HCT116 (cell line): ENCODE results near the gene GRM8. TPM values are rescaled to one million over a fixed set of nuclear protein-coding genes. Genes with fewer than 3 reads are reported as not detected.
"Not testable (repeated sequence)": the region's sequence is repeated elsewhere in the genome, so short reads cannot be mapped to it uniquely, and the experiment has no call there.

Source experiments
- ATAC-seq: fragments of 200-7000 bp; cut with Tn5 transposase; 2 replicates; pipeline ENCODE4 v1.9.1; 2020; ENCODE audit warnings: mild to moderate bottlenecking, moderate library complexity
- BruUV-seq: library from RNA; stranded (reverse); fragments of 400-500 nt; replicated peaks from 2 replicates; lab custom pipeline; 2021; lab: Mats Ljungman, UMichigan
- CTCF ChIA-PET: fragments of 300-600 bp; sonication (Branson Sonifier 250); formaldehyde crosslinking; loops from one replicate; lab custom pipeline; 2021; ENCODE audit warnings: antibody characterized with exemption; lab: Charles Lee
- POLR2A ChIA-PET: fragments of 300-600, 350-600 bp; sonication (Branson Sonifier 250); formaldehyde crosslinking; loops from one replicate; lab custom pipeline; 2021; ENCODE audit warnings: antibody characterized with exemption; lab: Charles Lee
- RAD21 ChIA-PET, 2 experiments: fragments of 300-600 bp; sonication (Branson Sonifier 250); formaldehyde crosslinking; loops; one replicate each; lab custom pipeline; 2023; ENCODE audit warnings: low total read pairs in 2 of 2; ENCODE audit not compliant: uncharacterized antibody in 2 of 2, unreplicated experiment in 2 of 2, low non-redundant PET in 1 of 2; lab: Charles Lee
- DNase-seq: peaks from one replicate; pipeline ENCODE4 v3.0.0-alpha.2; 2010; ENCODE audit warnings: low read depth, low spot score
- H2AFZ ChIP-seq: fragments of 200-600 bp; shearing (Covaris generic), sonication (generic); 2 replicates; pipeline ENCODE4 v1.6.1; 2017; ENCODE audit warnings: low read depth, mixed run types, mixed read lengths, antibody characterized with exemption, low read length; ENCODE audit not compliant: poor library complexity, severe bottlenecking
- H3K27ac ChIP-seq: 2 replicates; pipeline ENCODE4 v1.5.1; 2012; ENCODE audit warnings: low read depth, low read length
- H3K27me3 ChIP-seq: fragments of 200-600 bp; sonication (generic); 2 replicates; pipeline ENCODE4 v1.6.1; 2016; ENCODE audit warnings: mixed run types, low read length, mixed read lengths; ENCODE audit not compliant: insufficient read depth
- H3K36me3 ChIP-seq, 2 experiments: fragments of 200-500 bp in 1 of 2; fragments of 200-600 bp in 1 of 2; sonication (Bioruptor generic) in 1 of 2; sonication (generic) in 1 of 2; 2 replicates each; pipeline versions ENCODE4 v1.5.1 to v1.6.1; 2014 to 2016; ENCODE audit warnings: low read length in 2 of 2, inconsistent platforms in 1 of 2, mixed read lengths in 1 of 2, mixed run types in 1 of 2; ENCODE audit not compliant: insufficient read depth in 2 of 2, control insufficient read depth in 1 of 2
- H3K4me1 ChIP-seq, 2 experiments: fragments of 200-600 bp in 1 of 2; sonication (generic) in 1 of 2; 2 replicates each; pipeline versions ENCODE4 v1.5.1 to v1.6.1; 2012 to 2017; ENCODE audit warnings: low read length in 2 of 2, inconsistent platforms in 1 of 2, mild to moderate bottlenecking in 1 of 2, mixed read lengths in 1 of 2, mixed run types in 1 of 2, moderate library complexity in 1 of 2; ENCODE audit not compliant: insufficient read depth in 2 of 2, control insufficient read depth in 1 of 2
- H3K4me2 ChIP-seq: fragments of 200-600 bp; sonication (generic); 2 replicates; pipeline ENCODE4 v1.6.1; 2017; ENCODE audit warnings: mixed run types, low read length, mixed read lengths
- H3K4me3 ChIP-seq, 2 experiments: fragments of 200-600 bp in 1 of 2; sonication (generic) in 1 of 2; replicated peaks in 1 of 2; 2 replicates each; pipeline ENCODE4 v1.5.1; 2011 to 2016; ENCODE audit warnings: low read length in 2 of 2, control low read depth in 1 of 2, low read depth in 1 of 2, mild to moderate bottlenecking in 1 of 2, mixed read lengths in 1 of 2, mixed run types in 1 of 2
- H3K79me2 ChIP-seq: fragments of 200-600 bp; sonication (generic); 2 replicates; pipeline ENCODE4 v1.6.1; 2017; ENCODE audit warnings: mild to moderate bottlenecking, mixed run types, low read length, moderate library complexity, mixed read lengths; ENCODE audit not compliant: insufficient read depth
- H3K9ac ChIP-seq: fragments of 200-600 bp; sonication (generic); 2 replicates; pipeline ENCODE4 v1.6.1; 2016; ENCODE audit warnings: low read length, mixed read lengths
- H3K9me2 ChIP-seq: fragments of 200-600 bp; sonication (generic), shearing (Covaris generic); 2 replicates; pipeline ENCODE4 v1.6.1; 2017; ENCODE audit warnings: mixed run types, mild to moderate bottlenecking, moderate library complexity; ENCODE audit not compliant: insufficient read depth
- H3K9me3 ChIP-seq, 2 experiments: fragments of 200-500 bp in 1 of 2; fragments of 200-600 bp in 1 of 2; sonication (Bioruptor generic) in 1 of 2; sonication (generic) in 1 of 2; 2 replicates each; pipeline ENCODE4 v1.6.1; 2014 to 2017; ENCODE audit warnings: low read length in 2 of 2, mixed read lengths in 2 of 2, inconsistent platforms in 1 of 2, low read depth in 1 of 2, mild to moderate bottlenecking in 1 of 2, mixed run types in 1 of 2, moderate library complexity in 1 of 2; ENCODE audit not compliant: control insufficient read depth in 1 of 2, insufficient read depth in 1 of 2
- H4K20me1 ChIP-seq: fragments of 200-600 bp; sonication (generic), shearing (Covaris generic); 2 replicates; pipeline ENCODE4 v1.6.1; 2017; ENCODE audit warnings: mixed run types, mild to moderate bottlenecking, moderate library complexity; ENCODE audit not compliant: insufficient read depth
- intact Hi-C: fragments of 100-400 bp; cut with micrococcal nuclease; formaldehyde crosslinking; loops from 2 replicates; pipeline ENCODE4 v1.10.0; 2022
- total RNA-seq: library from RNA; stranded (reverse); gene quantifications from one replicate; pipeline ENCODE4 v1.2.1, GENCODE V29; 2021; ENCODE audit not compliant: unreplicated experiment

Gene GRM8
- total RNA-seq, 1 experiment from 2014 or later: 0.05 TPM

DNA sequence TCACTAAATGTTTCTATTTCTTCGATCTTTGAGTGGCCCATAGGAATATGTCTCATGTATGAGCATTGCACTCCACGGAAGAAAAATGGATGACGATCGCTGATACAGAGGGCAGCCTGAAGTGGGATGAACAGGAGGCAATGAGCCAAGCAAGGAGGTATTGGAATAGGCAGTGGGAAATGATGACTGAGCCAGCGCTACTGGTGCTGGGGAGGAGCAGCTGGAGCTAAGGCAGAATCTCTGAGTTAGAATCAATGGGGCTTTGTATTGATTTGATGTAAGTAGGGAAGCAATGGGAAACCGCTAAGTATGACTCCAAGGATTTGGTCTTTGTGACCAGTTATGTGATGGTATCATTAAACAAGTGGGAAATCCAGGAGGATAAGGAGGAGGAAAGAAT lies 345.1 kb downstream of the GRM8 start:
- BruUV-seq, intact Hi-C loops, H3K9me2 ChIP-seq, H4K20me1 ChIP-seq, H3K9me3 ChIP-seq, ATAC-seq, H2AFZ ChIP-seq, H3K4me1 ChIP-seq, DNase-seq, CTCF ChIA-PET, H3K27ac ChIP-seq, H3K27me3 ChIP-seq, H3K36me3 ChIP-seq, H3K4me3 ChIP-seq, H3K4me2 ChIP-seq, RAD21 ChIA-PET, H3K9ac ChIP-seq, POLR2A ChIA-PET, H3K79me2 ChIP-seq: not testable (repeated sequence)

- H3K27me3 ChIP-seq, ATAC-seq, DNase-seq, H3K9me2 ChIP-seq, H3K27ac ChIP-seq, RAD21 ChIA-PET, BruUV-seq, H3K79me2 ChIP-seq, H3K4me3 ChIP-seq, H3K9me3 ChIP-seq, H3K4me2 ChIP-seq, H4K20me1 ChIP-seq, H3K36me3 ChIP-seq, H3K4me1 ChIP-seq, H2AFZ ChIP-seq, POLR2A ChIA-PET, CTCF ChIA-PET, intact Hi-C loops, H3K9ac ChIP-seq: not testable (repeated sequence)
Observed at GRCh38 chr7:126905255-126905654, 347.5 kb downstream of the GRM8 start.

DNA sequence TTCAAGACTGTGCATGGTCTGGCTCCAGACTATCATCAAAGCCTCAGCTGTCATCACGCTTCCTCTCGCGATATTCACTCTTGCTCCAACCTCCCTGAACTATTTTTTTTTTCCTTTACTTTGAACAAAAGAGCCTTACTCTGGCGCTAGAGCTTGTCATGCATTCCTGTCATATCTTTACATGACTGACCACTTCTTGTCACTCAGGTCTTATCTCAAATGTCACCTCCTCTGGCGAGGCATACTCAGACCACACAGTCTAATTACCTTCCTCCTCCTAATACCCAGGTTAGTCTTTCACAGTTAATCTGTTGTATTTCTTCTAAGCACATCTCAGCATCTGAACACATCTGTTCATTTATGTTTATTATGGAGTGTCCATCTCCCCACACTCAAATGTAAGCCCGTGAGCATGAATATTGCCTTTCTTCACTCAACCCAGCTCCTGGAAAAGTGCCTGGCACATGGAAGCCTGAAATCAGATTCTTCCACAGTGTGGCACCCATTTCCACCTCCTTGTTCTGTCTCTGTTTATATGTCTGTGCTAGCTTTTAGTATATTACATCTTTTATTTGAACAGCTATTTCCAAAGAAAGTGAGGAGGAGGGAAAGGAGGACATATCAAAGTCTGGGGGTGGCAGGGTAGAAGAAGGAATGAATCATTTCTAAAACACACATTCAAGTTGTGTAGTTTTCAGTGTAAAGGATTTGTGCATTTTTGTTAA lies 351.5 kb downstream of the GRM8 start:
- intact Hi-C loops, H3K27ac ChIP-seq, BruUV-seq, DNase-seq, POLR2A ChIA-PET, H3K79me2 ChIP-seq, H3K9me3 ChIP-seq, H3K36me3 ChIP-seq, H3K4me3 ChIP-seq, H3K4me1 ChIP-seq, H2AFZ ChIP-seq, H3K4me2 ChIP-seq, H3K9me2 ChIP-seq, H4K20me1 ChIP-seq, H3K9ac ChIP-seq, ATAC-seq: not testable (repeated sequence)
- ChIA-PET CTCF (interaction anchor here (1.5 kb wide), 1 partner anchor 98 kb away, joined by 11 read pairs; no protein-coding TSS in a partner anchor), RAD21 (interaction anchor here (0.8 to 1.2 kb wide), 2 partner anchors 98 kb away, joined by 3 read pairs; no protein-coding TSS in a partner anchor)
- H3K27me3 ChIP-seq: peaks cover 15% of the 10 kb centered on the region; the same call in 1 of the 2 replicates

- BruUV-seq, ATAC-seq, intact Hi-C loops, H2AFZ ChIP-seq, H3K27ac ChIP-seq, H3K79me2 ChIP-seq, H3K9me2 ChIP-seq, DNase-seq, H3K4me3 ChIP-seq, RAD21 ChIA-PET, POLR2A ChIA-PET, H3K9ac ChIP-seq, H3K4me1 ChIP-seq, H4K20me1 ChIP-seq, H3K4me2 ChIP-seq, H3K27me3 ChIP-seq, CTCF ChIA-PET, H3K9me3 ChIP-seq, H3K36me3 ChIP-seq: not testable (repeated sequence)
Observed at GRCh38 chr7:126887980-126888379, 364.8 kb downstream of the GRM8 start.
